Gastrocnemius medialis (tissue), 4 donors: Measurements from ENCODE around the gene CERCAM.

Experiments
- POLR2A ChIP-seq, 2 donors: fragments of 450-650 bp; IDR thresholded peaks; one replicate each; pipeline ENCODE4 v1.6.1; 2017; ENCODE audit warnings: antibody characterized with exemption in 2 of 2, mild to moderate bottlenecking in 2 of 2, moderate library complexity in 2 of 2
- TF ChIP-seq, protein P1 (sequence below), 5 experiments: fragments of 450-650 bp in 3 of 5; fragments of 200-600 bp in 2 of 5; sonication (generic) in 2 of 5; IDR thresholded peaks in 4 of 5; conservative IDR thresholded peaks in 1 of 5; 1 replicate in 4 of 5; 2 replicates in 1 of 5; pipeline ENCODE4 v1.5.1; 2016 to 2019; ENCODE audit warnings: antibody characterized with exemption in 5 of 5, mild to moderate bottlenecking in 3 of 5, moderate library complexity in 3 of 5

- TF ChIP-seq, protein P1, sequence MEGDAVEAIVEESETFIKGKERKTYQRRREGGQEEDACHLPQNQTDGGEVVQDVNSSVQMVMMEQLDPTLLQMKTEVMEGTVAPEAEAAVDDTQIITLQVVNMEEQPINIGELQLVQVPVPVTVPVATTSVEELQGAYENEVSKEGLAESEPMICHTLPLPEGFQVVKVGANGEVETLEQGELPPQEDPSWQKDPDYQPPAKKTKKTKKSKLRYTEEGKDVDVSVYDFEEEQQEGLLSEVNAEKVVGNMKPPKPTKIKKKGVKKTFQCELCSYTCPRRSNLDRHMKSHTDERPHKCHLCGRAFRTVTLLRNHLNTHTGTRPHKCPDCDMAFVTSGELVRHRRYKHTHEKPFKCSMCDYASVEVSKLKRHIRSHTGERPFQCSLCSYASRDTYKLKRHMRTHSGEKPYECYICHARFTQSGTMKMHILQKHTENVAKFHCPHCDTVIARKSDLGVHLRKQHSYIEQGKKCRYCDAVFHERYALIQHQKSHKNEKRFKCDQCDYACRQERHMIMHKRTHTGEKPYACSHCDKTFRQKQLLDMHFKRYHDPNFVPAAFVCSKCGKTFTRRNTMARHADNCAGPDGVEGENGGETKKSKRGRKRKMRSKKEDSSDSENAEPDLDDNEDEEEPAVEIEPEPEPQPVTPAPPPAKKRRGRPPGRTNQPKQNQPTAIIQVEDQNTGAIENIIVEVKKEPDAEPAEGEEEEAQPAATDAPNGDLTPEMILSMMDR (IDR thresholded peaks at IDR 0.05 in 4 of 5, conservative IDR thresholded peaks at IDR 0.05 in 1 of 5): no peak
- no peak for TF ChIP-seq POLR2A (IDR thresholded peaks at IDR 0.05)
Observed at GRCh38 chr9:128484686-128485413, 64.2 kb downstream of the CERCAM start.
